ENCODE results near the gene LRRC37A2. TPM values are rescaled to one million over a fixed set of nuclear protein-coding genes. Genes with fewer than 3 reads are reported as not detected.

The LRRC37A2 gene
- total RNA-seq: 5.0 and 12.4 TPM in 2 replicates

GRCh38 chr17:46512168-46512567 lies at the start of gene LRRC37A2:
Gene LRRC37A2 (plus strand): TSS chr17:46512468. CDS start chr17:46512713, 245 bp downstream.

DNA sequence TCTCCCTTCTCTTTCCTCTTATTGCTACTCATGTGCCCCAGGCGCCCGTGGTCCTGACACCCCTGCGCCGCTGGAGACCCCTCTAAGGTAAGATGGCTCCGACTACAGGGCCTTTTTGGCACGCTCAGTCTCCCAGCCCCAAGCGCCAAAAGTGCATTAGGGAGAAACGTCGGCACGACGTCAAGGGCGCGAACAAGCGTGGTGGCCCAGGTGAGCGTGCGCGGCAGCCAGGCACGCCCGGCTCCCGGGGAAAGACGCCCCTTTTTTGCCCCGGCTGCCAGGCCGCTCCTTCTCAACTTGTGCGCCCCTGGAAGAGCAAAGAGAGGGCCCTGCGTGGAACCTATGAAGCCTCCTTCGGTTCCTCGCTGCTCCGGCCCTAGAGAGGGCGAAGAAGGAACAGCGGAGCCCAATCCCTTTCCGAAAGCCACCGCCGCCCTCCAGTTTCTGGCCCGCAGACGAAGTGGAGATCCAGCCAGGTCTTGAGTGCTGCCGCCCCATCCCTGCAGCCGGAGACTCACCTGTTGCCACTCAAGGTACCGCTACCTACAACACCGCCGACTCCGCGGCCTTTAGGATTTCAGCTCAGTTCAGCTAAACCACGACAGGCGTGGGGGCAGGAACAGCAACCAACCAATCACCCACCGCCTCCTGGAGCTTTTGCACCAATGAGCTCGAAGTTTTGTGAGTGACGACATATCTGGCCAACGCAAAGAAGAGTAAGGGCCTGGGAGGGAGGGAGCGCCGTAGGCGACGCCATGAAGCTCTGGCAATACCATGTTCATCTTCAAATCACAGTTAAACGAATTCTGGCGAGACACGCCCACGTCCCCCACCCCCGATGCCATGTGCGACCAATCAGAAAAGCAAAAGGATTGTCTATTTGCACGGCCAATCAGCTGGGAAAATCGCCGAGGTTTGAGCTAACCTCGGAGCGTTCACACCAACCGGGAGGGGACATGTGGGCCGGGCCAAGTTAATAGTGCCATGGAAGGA lies 67.1 kb downstream of the LRRC37A2 start, which contains the start of gene ARL17A:
Gene ARL17A (minus strand): TSS at position 609 of the 993 bp plus-strand sequence. CDS start 3,369 bp downstream, outside the sequence.

DNA sequence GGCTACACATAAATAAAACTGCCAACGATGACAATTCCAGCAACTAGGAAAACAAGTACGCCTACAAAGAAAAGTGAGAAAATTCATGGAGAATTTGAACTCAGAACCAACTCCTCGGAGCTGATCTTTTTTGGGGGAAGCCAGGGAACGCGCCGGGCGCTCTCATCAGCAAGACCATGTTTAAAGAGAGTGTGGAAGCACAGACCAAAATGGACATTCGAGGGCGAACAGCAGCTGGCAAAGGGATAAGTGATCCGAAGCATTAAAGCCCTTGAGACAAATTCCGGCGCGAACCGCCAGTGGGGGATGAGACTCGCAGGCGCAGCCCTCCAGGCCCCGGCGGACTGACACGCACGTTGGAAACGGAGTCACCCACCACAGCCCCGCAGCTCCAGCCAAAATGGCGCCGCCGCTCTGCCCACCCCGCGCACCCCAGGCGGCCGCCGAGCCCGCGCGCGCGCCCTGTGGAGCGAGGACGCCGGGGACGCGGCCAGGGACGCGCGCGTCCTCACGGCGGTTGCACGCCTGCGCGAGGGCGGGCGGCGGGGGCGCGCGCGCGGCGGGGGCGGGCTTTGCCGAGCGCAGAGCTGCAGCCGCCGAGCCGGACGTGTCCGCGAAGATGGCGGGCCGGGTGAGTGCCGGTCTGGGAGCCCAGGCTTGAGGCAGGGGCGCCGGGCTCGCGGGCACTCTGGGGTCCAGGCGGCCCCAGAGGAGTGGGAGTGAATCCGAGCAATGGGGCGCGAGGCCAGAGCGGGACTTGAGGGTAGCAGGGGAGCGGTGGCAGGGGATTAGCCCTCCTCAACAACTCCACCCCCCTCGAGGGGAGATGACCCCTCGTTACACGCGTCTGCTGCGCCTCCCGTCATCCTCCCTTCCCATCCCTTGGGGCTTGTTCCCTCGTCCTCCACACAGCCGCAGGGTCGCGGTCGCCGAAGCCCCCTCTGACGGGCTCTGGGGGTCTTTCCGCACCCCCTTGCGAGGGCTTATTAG lies 78.2 kb downstream of the LRRC37A2 start, which contains the start of gene NSF:
Gene NSF (plus strand): TSS at position 513 of the 990 bp plus-strand sequence. CDS start 107 bp downstream, at position 620.

Small RNAs within 50 kb of the gene (small RNA-seq; reads per million reads assigned to genes)
- not detected for gene RN7SL199P

Other genes starting within 250 kb of the LRRC37A2 start
- gene LRRC37A, start 217.3 kb upstream of the LRRC37A2 start, total RNA-seq: 1.3 and 7.2 TPM in 2 replicates
- 2.9 and 5.0 TPM in 2 replicates for gene ARL17B, start 150.7 kb upstream of the LRRC37A2 start, total RNA-seq
- 6.7 and 8.8 TPM in 2 replicates for gene ARL17A, start 67.2 kb downstream of the LRRC37A2 start, total RNA-seq
- 71.8 and 103 TPM in 2 replicates for gene NSF, start 78.2 kb downstream of the LRRC37A2 start, total RNA-seq